ENCODE results near the gene LURAP1L.
"Not testable (repeated sequence)": the region's sequence is repeated elsewhere in the genome, so short reads cannot be mapped to it uniquely, and the experiment has no call there.

The LURAP1L gene

DNA sequence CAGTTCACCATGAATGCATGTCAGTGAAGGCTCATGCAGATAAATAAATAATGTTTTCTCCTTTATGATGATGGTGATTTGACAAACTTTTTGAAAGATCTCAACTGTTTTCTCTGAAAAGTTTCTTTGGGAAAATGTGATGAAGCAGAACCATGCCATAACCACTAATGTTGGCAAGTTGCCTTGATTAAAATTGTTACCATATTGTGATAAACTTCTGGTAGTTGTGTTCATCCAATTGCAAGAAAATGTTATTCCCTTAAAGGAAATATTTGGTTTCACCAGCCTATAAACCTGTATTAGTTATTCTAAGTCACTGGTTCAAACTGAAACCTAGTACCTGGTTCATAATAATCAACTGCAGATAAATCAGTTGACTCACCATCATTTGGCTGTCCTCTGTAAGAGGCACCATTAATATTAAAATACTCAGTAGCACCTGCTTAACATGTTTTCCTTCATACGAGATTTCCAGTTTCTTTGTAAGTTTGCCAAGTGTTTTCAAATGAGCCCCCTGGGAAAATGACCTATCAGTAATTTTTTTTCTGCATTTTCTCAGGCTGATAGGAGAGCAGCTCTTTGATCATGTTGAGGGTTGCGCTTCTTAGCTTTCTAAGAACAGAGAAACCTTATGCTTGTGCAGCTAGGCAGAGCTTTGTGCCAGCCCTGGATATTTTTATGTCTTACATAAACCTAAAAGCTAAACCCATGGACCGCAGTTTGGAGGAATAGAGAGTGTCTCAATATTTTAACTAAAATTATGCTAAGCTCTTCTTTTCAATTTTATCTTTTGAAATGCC is 88.0 kb downstream of the LURAP1L start:
- no peak for DNase-seq

- DNase-seq: no peak
Observed at GRCh38 chr9:12863618-12864017, 88.8 kb downstream of the LURAP1L start.

DNA sequence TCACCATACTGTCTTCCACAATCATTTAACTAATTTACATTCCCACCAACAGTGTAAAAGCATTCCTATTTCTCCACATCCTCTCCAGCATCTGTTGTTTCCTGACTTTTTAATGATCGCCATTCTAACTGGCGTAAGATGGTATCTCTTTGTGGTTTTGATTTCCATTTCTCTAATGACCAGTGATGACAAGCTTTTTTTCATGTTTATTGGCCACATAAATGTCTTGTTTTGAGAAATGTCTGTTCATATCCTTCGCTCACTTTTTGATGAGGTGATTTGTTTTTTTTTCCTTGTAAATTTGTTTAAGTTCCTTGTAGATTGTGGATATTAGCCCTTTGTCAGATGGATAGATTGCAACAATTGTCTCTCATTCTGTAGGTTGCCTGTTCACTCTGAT is 90.6 kb downstream of the LURAP1L start:
- DNase-seq: not testable (repeated sequence)

Measured in CD4-positive, alpha-beta T cell treated with Interleukin-6 for 4 hours (primary cell).